EL (cell line): ENCODE measurements around the gene TMEM9B.

Source experiments
- DNase-seq: peaks from one replicate; pipeline ENCODE4 v3.0.0-alpha.2; 2016

Gene TMEM9B

GRCh38 chr11:8928205-8928604 lies 36.0 kb downstream of the TMEM9B start:
- no peak for DNase-seq

GRCh38 chr11:8927233-8927632 lies 37.0 kb downstream of the TMEM9B start:
- no peak for DNase-seq

DNA sequence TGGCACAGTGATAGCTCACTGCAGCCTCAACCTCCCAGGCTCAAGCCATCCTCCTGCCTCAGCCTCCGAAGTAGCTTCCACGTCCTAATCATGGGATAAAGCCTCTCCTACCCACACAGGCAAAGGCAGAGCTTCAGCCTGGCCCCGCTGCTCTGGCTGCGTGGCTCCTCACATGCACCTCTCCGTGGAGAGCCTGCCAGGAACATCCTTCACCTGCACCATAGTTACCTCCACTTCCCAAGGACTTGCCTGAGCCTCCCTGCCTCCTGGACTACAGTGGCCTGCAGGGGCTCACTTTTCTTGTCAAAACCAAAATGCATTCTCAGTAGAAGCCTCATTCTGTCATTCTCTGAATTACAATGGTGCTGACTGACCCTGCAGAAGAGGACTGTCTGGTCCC lies 38.0 kb downstream of the TMEM9B start:
- DNase-seq: no peak

- DNase-seq: no peak
Measured at GRCh38 chr11:8925711-8926110, 38.5 kb downstream of the TMEM9B start.

GRCh38 chr11:8922691-8923090 lies 41.6 kb downstream of the TMEM9B start:
- DNase-seq: no peak

- peak; percentile 94 for DNase-seq
Measured at GRCh38 chr11:8917157-8917825, 47.0 kb downstream of the TMEM9B start.

GRCh38 chr11:8914661-8915018 lies 49.6 kb downstream of the TMEM9B start:
- no peak for DNase-seq

DNA sequence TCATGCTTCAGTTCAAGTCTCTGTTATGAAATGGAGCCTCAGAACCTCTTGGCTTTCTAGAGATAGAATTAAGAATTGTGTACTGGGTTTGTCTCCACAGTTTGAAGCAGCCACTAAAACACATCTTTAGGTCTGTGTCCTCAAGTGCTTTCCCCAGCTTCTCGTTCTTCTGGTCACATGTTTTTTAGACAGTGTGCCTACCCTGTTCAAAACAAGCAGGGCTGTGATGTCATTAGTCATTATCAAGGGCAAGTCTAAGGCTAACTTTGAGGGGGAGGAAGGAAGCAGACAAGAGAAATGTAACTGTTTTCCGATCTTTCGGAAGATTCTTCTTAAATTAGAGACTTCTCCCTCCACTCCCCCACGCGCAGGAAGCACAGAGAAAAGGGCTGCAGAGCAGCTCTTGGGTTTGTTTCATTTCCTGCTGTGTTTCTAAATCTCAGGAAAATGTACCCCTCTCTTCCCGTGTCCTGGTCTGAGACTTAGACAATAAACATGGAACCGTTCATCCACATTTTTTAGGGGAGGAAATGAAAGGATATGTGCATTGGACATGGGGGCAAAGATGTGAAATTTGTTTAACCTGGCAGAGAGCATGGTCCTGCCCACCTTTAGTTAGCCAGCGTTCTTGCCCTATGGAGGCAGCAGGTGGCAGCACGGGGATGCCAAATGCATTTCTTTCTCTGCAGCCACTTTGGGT lies 50.1 kb downstream of the TMEM9B start:
- DNase-seq: peak; percentile 45

GRCh38 chr11:8911029-8911823 lies 53.0 kb downstream of the TMEM9B start, which contains the start of gene AKIP1:
Gene AKIP1, plus strand, starts transcription at chr11:8911189. Its CDS starts 261 bp downstream, at chr11:8911450.
- DNase-seq: peak; percentile 97

GRCh38 chr11:8910649-8911026 lies 53.6 kb downstream of the TMEM9B start:
- no peak for DNase-seq

DNA sequence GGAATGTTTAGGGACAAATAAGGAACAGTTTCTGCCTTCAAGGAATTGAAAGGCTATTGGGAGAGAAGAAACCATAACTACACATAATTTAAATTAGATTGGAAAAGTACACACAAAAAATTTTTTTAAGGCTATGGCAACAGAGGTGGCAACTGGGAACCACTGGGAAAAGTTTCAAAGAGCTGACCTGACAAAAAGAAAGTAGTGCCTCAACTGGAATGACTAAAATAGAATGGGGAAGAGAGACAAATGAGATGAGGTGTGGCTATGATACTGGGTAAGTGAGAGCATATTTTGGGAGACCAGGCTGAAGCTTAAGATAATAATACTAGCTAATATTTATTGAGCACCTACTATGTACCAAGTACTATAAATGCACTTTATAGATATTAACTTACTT lies 56.1 kb downstream of the TMEM9B start:
- DNase-seq: no peak

DNA sequence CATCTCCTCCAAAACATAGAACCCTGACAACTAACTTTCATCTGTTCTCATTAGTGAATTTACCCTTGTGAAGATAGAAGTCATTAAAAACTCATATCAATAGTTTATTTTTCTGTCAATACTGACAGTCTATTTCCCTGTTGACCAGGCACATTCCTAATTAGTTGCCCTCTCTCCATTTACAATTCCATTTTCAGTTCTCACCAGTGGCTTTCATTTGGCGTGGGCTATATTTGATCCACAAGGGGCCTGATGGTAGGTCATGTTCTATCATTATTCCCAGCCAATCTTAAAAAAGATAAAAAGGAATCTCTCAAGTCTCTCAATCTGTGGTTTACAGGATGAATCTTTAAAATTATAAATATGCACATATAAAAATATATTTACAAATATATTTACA lies 57.1 kb downstream of the TMEM9B start:
- DNase-seq: peak; percentile 23

DNA sequence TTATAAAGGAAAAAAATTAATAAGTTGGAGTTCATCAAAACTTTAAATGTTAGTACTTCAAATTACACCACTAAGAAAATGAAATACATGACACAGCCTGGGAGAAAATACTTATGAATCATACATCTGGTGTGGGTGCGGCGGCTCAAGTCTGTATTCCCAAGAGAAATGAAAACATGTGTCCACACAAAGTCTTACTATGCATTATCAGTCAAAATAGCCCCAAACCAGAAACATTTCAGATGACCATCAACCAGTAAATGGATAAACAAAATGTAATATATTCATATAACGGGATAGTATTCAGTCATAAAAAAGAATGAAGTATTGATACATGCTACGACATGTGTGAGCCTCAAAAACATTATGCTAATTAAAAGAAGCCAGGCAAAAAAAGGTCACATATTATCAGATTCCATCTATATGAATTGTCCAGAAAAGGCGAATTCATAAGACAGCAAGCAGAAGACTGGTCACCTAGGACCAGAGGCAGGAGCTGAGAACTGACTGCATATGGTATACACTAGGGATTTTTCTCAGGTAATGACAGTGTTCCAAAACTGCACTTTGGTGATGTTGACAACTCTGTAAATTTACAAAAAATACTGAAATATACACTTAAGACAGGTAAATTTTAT lies 58.6 kb downstream of the TMEM9B start:
- DNase-seq: peak; percentile 87

DNA sequence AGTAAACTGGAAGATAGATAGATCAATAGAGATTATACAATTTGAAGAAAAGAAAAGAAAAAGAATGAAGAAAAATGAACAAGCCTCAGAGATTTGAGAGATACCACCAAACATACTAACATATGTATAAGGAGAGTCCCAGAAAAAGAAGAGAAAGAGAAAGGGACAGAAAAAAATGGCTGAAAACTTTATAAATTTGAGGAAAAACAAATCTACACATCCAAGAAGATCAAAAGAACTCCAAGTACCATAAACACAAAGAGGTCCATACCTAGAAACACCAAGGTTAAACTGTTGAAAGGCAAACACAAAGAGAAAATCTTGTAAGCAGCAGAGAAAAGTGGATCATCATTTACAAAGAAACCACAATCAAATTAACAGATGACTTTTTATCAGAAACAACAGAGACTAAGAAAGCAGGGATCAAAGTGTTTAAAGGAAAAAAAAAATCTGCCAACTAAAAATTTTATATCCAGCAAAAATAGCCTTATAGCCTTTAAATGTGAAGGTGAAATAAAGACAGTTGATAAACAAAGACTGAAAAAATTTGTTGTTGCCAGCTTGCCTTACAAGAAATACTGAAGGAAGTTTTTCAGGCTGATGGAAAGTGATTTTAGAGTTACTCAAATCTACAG lies 65.0 kb downstream of the TMEM9B start:
- no peak for DNase-seq
